Prostate gland (tissue), 2 donors: ENCODE data around the gene ITPR1. TPM values are rescaled to one million over a fixed set of nuclear protein-coding genes. Genes with fewer than 3 reads are reported as not detected.

Experiments
- DNase-seq: peaks from one replicate; pipeline ENCODE4 v3.0.0-alpha.2; 2019; ENCODE audit warnings: low spot score
- H3K27ac ChIP-seq, 2 donors: fragments of 200-600 bp; sonication (generic); 2 replicates each; pipeline ENCODE4 v1.5.1; 2017 to 2019
- H3K27me3 ChIP-seq: fragments of 200-600 bp; sonication (generic); replicated peaks from 2 replicates; pipeline ENCODE4 v1.5.1; 2019; ENCODE audit not compliant: insufficient read depth
- H3K36me3 ChIP-seq, 2 donors: fragments of 200-600 bp; sonication (generic); 1 replicate in 1 of 2; 2 replicates in 1 of 2; pipeline versions ENCODE4 v1.5.1 to v1.8.1; 2017 to 2019
- H3K4me1 ChIP-seq: fragments of 200-600 bp; sonication (generic); replicated peaks from 2 replicates; pipeline ENCODE4 v1.5.1; 2019
- H3K4me3 ChIP-seq, 2 donors: fragments of 200-600 bp; sonication (generic); 2 replicates each; pipeline ENCODE4 v1.5.1; 2017 to 2019
- H3K9me3 ChIP-seq: fragments of 200-600 bp; sonication (generic); 2 replicates; pipeline ENCODE4 v1.5.1; 2017
- CTCF ChIP-seq, 4 experiments: fragments of 200-600 bp in 2 of 4; fragments of 450-650 bp in 2 of 4; sonication (generic) in 2 of 4; IDR thresholded peaks; 1 replicate in 3 of 4; 2 replicates in 1 of 4; pipeline ENCODE4 v1.5.1; 2016 to 2019; ENCODE audit warnings: antibody characterized with exemption in 4 of 4, mild to moderate bottlenecking in 2 of 4, moderate library complexity in 2 of 4
- POLR2A ChIP-seq: fragments of 450-650 bp; IDR thresholded peaks from one replicate; pipeline ENCODE4 v1.6.1; 2016; ENCODE audit warnings: antibody characterized with exemption, mild to moderate bottlenecking
- POLR2AphosphoS5 ChIP-seq: sonication (generic); formaldehyde crosslinking; IDR thresholded peaks from one replicate; pipeline ENCODE4 v1.6.1; 2017; ENCODE audit warnings: antibody characterized with exemption
- WGBS: methylation state at CpG from one replicate; pipeline ENCODE4 v1.1.5; 2018; 5-methylcytosine and 5-hydroxymethylcytosine counted together
- intact Hi-C: fragments of 100-400 bp; cut with DNase I; formaldehyde crosslinking; loops from one replicate; pipeline ENCODE4 v1.14.2; 2022
- total RNA-seq, 2 donors: library from RNA; depleted of rRNA; stranded (reverse); fragments of >200 nt; gene quantifications; one replicate each; pipeline ENCODE4 v1.1.0, GENCODE V29; 2016

ITPR1 gene
- total RNA-seq, 2 donors from 2014 or later, result 80.0 to 126 TPM

DNA sequence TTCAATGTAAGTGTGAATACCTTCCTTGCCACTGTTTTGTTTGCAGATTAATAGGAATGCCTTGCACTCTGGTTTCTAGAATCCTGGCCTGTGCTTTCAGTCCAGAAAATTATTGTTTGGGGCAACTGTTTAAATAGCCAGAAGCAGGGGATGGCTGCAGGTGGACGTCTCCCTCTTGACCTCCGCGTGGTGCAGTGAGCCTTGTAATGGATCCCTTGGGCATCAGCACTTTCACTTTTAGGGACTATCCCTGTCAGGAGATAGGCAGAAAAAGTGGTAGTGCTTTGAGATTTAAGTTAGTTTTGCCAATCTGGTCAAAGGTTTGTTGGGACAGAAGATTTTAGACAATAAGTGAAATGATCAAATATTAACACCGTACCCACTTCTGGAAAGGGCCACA is 307.4 kb downstream of the ITPR1 start:
- H3K4me3 ChIP-seq, result no peak overlapping the region
- H3K4me1 ChIP-seq, result no peaks in the 10 kb centered on the region
- intact Hi-C loops, result no loop called here
- no peak overlapping the region for H3K27ac ChIP-seq
- no peak for TF ChIP-seq POLR2A
- TF ChIP-seq POLR2AphosphoS5, result no peak
- no peak for TF ChIP-seq CTCF (IDR thresholded peaks at IDR 0.05)
- no peaks in the 10 kb centered on the region for H3K27me3 ChIP-seq
- no peaks in the 10 kb centered on the region for H3K36me3 ChIP-seq
- no peaks in the 10 kb centered on the region for H3K9me3 ChIP-seq
- no peak for DNase-seq
- 82% methylated on average over 4 of the region's 4 CpGs for WGBS

GRCh38 chr3:4801892-4802291 is 308.7 kb downstream of the ITPR1 start:
- Histone ChIP-seq H3K27ac (no peak overlapping the region), H3K36me3 (no peaks in the 10 kb centered on the region), H3K4me3 (no peak overlapping the region), H3K9me3 (no peaks in the 10 kb centered on the region), H3K27me3 (no peaks in the 10 kb centered on the region), H3K4me1 (no peaks in the 10 kb centered on the region)
- WGBS, result 92% methylated on average over 5 of the region's 5 CpGs
- intact Hi-C loops, result no loop called here
- DNase-seq, result no peak
- TF ChIP-seq CTCF (IDR thresholded peaks at IDR 0.05) (no peak), POLR2AphosphoS5 (no peak), POLR2A (no peak)

DNA sequence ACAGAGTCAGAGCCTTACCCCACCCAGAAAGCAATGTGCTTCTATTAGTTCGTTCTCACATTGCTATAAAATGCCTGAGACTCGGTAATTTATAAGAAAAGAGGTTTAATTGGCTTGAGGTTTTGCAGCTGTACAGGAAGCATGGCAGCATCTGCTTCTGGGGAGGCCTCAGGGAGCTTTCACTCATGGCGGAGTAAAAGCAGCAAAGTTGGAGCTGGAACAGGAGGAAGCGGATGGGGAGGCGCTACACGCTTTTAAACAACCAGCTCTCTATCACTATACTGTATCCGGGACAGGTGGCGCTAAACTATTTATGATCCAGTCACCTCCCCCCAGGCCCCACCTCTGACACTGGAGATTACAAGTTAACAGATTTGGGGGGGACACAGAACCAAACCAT is 309.8 kb downstream of the ITPR1 start:
- Histone ChIP-seq H3K9me3 (no peaks in the 10 kb centered on the region), H3K36me3 (no peaks in the 10 kb centered on the region), H3K27ac (no peak overlapping the region), H3K27me3 (no peaks in the 10 kb centered on the region), H3K4me3 (no peak overlapping the region), H3K4me1 (no peaks in the 10 kb centered on the region)
- WGBS, result 94% methylated on average over 8 of the region's 8 CpGs
- no peak for DNase-seq
- TF ChIP-seq CTCF (IDR thresholded peaks at IDR 0.05) (no peak), POLR2AphosphoS5 (no peak), POLR2A (no peak)
- intact Hi-C loops, result no loop called here

GRCh38 chr3:4804161-4805058 is 311.3 kb downstream of the ITPR1 start:
- Histone ChIP-seq H3K4me3 (no peak overlapping the region), H3K27ac (no peak overlapping the region), H3K36me3 (no peaks in the 10 kb centered on the region), H3K4me1 (no peaks in the 10 kb centered on the region), H3K9me3 (no peaks in the 10 kb centered on the region), H3K27me3 (no peaks in the 10 kb centered on the region)
- no peak for DNase-seq
- WGBS, result 95% methylated on average over 14 of the region's 14 CpGs
- TF ChIP-seq POLR2A (no peak), POLR2AphosphoS5 (no peak), CTCF (IDR thresholded peaks at IDR 0.05) (no peak)
- intact Hi-C loops, result no loop called here

DNA sequence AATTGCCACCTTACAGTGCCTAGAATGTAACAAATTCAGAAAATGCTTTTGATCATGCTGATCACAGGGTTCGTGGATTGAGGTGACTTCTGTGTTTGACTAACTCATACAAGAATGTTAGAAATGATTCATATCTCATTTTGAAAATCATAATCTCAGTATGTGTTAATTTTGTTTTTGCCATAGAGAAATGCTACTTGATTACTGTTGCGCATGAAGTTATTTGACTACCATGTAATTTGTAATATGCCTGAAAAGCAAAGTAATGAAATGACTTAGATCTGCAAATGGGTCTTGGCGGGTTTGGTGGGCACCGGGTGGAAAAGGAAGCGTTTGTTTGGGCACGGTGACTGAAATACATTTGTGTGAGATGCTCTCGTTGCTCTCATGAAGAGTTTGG is 312.5 kb downstream of the ITPR1 start:
- DNase-seq, result no peak
- 76% methylated on average over 7 of the region's 7 CpGs for WGBS
- no peak overlapping the region for H3K27ac ChIP-seq
- TF ChIP-seq CTCF (IDR thresholded peaks at IDR 0.05) (no peak), POLR2A (no peak), POLR2AphosphoS5 (no peak)
- H3K27me3 ChIP-seq, result no peaks in the 10 kb centered on the region
- no peaks in the 10 kb centered on the region for H3K4me1 ChIP-seq
- intact Hi-C loops, result no loop called here
- no peak overlapping the region for H3K4me3 ChIP-seq
- H3K36me3 ChIP-seq, result no peaks in the 10 kb centered on the region
- H3K9me3 ChIP-seq, result no peaks in the 10 kb centered on the region
